ENCODE data around the gene NPTN.

Gene NPTN

DNA sequence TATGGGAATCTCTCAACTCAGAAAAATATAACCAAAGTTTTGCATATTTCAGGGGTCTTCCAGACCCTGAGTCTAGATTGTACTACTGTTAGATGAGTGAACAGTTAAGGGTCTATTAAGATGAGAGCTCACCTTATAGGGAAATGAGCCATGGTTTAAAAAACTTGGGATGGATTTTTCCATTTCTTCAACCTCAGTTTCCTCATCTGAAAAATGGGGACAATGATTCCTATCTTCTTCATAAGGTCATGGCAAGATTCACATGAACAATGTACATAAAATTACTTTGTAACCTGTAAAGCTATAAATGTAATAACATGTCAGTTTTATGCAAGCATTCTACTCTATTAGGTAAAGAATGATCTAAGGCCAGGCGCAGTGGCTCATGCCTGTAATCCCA is 28.7 kb downstream of the NPTN start:
- in situ Hi-C loops (cut with MboI; ENCODE audit: low pct_unique_long_range_greater_than_20kb, low sequenced_read_pairs): no loop called here
- no peak for DNase-seq

DNA sequence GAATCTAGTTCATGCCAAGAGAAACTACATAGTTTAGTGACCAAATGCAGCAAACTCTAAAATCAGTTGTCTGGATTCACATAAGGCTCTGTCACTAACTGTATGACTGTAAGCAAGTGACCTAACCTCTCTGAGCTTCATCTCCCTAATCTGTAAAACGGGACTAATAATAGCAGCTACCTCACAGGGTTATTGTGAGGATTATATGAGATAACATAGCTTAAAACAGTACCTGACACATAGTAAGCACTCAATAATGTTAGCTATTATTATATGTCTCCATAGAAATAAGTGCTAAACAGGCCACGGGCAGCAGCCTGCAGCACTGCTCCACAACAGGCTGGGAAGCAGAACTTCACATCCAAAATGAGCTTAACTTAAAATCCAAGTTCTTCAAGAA is 30.2 kb downstream of the NPTN start:
- in situ Hi-C loops (cut with MboI; ENCODE audit: low pct_unique_long_range_greater_than_20kb, low sequenced_read_pairs): no loop called here
- DNase-seq: no peak

- peak; percentile 46 for DNase-seq
- in situ Hi-C loops (cut with MboI; ENCODE audit: low pct_unique_long_range_greater_than_20kb, low sequenced_read_pairs): no loop called here
These were observed 30.7 kb downstream of the NPTN start for GRCh38 chr15:73602446-73602843.

- DNase-seq: peak; percentile 37
- in situ Hi-C loops (cut with MboI; ENCODE audit: low pct_unique_long_range_greater_than_20kb, low sequenced_read_pairs): no loop called here
These were observed 31.4 kb downstream of the NPTN start for GRCh38 chr15:73601451-73602445.

GRCh38 chr15:73600413-73601335 is 32.5 kb downstream of the NPTN start:
- in situ Hi-C loops (cut with MboI; ENCODE audit: low pct_unique_long_range_greater_than_20kb, low sequenced_read_pairs): no loop called here
- no peak for DNase-seq

GRCh38 chr15:73599934-73600333 is 33.3 kb downstream of the NPTN start:
- no peak for DNase-seq
- in situ Hi-C loops (cut with MboI; ENCODE audit: low pct_unique_long_range_greater_than_20kb, low sequenced_read_pairs): no loop called here

DNA sequence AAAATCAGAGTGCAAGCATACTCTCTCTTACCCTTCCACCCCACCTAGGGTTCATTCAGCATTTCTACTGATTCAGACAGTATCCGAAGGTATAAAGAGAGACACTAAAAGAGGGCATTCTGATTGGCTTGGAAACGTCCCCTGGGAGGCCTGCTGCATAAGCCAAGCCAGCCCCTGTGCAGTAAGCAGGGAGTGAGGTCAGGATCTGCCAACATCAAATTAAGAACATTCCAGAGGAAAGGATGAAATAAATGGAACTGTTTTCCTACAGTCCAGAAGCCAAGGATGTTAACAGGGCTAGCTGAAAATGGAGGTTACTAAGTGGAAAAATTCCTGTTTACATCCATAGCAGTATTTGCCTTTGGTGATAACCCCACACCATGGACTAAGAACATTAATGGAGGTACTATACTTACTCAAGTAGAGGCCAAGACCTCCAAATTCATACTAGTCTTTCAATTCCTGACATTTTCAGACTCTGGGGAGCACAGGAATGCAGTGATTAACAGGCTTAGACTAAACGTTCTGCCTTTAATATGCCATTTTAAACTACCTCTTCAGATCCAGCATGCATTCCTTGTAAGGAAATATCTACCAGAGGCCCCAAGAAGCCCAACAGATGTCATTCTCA is 34.5 kb downstream of the NPTN start:
- in situ Hi-C loops (cut with MboI; ENCODE audit: low pct_unique_long_range_greater_than_20kb, low sequenced_read_pairs): no loop called here
- no peak for DNase-seq

DNA sequence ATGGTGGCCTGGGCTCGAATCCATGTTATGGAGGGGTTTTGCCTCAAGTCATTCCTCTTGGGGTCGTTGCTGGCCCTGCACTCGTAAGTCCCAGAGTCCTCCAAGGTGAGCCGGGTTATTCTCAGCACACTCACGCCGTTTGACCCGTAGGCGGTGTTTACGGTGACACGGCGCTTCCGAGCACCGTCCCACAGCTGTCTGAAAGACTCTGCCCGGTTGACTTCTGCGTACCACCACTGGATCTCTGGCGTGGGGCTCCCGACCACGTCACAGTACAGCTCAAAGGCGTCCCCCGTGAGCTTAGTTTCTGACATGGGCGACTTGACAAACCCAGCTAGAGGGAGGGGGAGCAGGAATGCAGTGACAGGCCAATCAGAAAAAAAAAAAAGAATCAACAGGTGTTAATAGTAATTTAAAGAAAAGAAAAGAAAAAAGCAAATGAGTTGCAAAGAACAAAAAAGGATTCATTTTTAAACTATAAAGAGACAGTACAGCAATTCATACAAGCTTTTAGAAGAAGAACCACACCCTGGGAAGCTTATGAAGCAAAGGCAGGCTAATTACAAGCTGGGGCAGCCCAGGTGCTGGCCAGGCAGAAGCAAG is 36.1 kb downstream of the NPTN start:
- in situ Hi-C loops (cut with MboI; ENCODE audit: low pct_unique_long_range_greater_than_20kb, low sequenced_read_pairs): no loop called here
- DNase-seq: no peak

GRCh38 chr15:73596174-73596573 is 37.0 kb downstream of the NPTN start:
- DNase-seq: peak; percentile 49
- in situ Hi-C loops (cut with MboI; ENCODE audit: low pct_unique_long_range_greater_than_20kb, low sequenced_read_pairs): no loop called here

DNA sequence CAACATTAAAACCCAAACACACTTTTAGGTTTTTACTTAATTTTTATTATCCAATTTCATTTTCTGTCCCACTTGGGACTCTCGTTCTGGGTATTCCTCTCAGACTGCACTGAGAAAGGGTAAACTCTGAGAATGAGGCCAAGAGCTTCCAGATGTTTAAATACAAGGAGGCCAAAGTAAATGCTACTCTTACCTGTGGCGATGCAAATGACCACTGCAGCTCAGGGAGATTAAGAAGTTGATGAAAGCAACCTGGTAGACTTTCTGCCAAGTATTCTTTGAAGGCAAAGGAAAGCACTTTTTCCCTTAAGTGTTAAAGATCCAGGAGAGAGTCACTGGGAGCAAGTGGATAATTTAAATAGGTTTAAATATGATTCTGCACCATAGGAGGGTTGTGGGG is 39.1 kb downstream of the NPTN start:
- in situ Hi-C loops (cut with MboI; ENCODE audit: low pct_unique_long_range_greater_than_20kb, low sequenced_read_pairs): no loop called here
- no peak for DNase-seq

DNA sequence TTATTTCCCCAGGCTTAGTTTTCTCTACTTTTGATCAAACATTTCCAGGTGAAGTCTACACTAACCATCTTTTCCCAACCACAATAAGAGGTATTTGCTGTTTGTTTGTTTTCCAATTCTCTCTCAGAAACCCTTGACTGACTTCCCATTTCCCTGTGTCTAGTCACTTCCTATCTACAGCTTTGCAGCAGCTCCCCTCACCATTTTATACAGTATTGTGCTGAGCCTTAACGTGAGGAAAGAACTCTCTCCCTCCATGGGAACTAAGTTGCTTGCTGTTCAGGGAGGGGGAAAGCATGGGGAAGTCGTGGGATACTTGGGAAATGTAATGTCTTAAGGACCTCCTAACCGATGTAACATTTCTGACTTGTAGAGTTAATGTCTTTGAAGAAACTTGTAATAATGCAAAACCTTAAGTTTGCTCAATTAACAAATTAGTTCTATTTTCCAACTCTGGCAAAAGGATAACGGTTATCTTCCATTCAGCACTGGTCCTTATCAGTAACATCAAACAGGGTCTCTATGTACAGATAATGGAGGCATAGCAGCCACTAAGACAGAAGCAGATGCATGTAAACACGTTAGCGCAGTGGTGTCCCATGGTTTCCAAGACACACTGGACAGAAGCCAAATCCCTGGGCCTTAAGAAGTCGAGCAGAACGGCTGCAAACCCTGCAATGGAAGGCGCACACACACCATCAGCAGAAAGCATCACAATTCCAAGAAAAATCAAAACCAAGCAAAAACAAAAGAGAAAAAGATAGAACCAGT is 39.7 kb downstream of the NPTN start:
- in situ Hi-C loops (cut with MboI; ENCODE audit: low pct_unique_long_range_greater_than_20kb, low sequenced_read_pairs): no loop called here
- no peak for DNase-seq

- in situ Hi-C loops (cut with MboI; ENCODE audit: low pct_unique_long_range_greater_than_20kb, low sequenced_read_pairs): no loop called here
- no peak for DNase-seq
These were observed 42.9 kb downstream of the NPTN start for GRCh38 chr15:73590263-73590662.

DNA sequence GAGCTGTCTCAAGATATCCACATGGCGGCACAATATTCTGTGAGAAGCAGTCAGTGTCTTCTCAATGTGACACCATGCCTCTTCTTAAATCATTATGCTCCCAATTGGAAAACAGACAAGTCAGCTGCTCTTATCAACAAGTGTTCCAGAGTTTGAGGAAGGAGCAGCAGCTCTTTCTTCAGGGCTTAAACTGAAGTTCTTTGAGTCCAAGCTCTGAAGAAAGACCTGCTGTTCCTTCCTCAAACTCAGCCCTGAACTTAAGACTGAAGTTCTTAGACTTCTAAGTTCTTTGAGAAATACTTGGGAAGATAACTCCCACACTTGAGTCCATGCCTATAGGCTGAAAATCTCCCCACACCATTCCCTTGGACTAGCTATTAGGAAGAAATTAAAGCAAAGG is 43.4 kb downstream of the NPTN start:
- no peak for DNase-seq
- in situ Hi-C loops (cut with MboI; ENCODE audit: low pct_unique_long_range_greater_than_20kb, low sequenced_read_pairs): no loop called here

DNA sequence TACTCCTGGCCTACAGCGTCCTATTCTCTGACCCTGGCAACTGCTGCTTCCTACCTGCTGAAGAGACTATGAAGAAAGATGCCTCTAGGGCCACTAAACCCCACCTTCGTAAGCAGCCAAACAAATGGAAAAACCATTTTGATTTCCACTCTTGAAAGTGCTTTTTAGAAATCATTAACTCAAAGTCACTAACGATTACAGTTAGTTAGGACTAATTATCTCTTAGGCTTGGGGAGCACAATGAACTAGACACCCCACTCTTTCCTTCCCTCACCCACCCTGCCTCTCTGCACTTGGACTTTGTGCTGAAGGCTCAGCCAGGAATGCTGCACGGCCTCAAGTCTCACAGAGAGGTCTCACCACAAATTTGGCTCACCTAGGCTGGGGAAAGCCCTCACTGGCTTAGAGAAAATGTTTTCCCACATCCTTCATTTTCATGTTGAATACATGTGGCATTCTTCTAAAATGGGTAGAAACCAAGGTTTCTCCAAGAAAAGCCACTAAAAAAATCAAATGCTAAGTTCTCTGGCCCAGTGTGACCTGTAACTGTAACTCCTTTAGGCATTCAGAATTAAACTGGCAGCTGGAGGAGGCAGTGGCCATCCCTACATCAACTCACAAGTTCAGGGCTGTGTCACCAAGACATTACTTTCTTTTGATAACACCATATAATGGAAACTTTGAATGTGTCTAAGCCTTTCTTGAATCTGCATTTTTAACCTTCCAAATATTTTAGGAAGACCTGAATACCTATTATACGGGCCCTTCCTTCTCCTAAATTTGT is 47.1 kb downstream of the NPTN start:
- DNase-seq: no peak
- in situ Hi-C loops (cut with MboI; ENCODE audit: low pct_unique_long_range_greater_than_20kb, low sequenced_read_pairs): no loop called here

GRCh38 chr15:73584699-73585420 is 48.3 kb downstream of the NPTN start:
- no peak for DNase-seq
- in situ Hi-C loops (cut with MboI; ENCODE audit: low pct_unique_long_range_greater_than_20kb, low sequenced_read_pairs): no loop called here

DNA sequence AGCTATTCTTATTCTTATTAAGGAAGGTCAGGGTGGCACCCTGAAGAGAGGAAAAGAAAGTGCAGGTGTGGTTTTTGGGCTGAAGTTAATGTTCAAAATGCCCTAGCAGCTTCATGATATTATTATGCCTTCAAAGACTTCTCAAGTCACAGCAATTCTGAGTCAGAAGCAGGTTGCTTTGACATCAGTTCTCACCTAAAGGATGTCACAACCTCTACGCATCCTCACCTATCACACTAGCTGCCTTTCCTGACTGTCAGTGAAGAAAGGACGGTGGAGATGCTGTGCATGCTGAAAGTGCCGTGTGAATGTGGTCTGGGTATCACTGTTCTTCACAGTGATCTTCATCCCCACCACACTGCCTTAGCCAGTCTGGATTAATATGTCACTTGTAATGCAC is 49.6 kb downstream of the NPTN start:
- in situ Hi-C loops (cut with MboI; ENCODE audit: low pct_unique_long_range_greater_than_20kb, low sequenced_read_pairs): no loop called here
- no peak for DNase-seq

DNA sequence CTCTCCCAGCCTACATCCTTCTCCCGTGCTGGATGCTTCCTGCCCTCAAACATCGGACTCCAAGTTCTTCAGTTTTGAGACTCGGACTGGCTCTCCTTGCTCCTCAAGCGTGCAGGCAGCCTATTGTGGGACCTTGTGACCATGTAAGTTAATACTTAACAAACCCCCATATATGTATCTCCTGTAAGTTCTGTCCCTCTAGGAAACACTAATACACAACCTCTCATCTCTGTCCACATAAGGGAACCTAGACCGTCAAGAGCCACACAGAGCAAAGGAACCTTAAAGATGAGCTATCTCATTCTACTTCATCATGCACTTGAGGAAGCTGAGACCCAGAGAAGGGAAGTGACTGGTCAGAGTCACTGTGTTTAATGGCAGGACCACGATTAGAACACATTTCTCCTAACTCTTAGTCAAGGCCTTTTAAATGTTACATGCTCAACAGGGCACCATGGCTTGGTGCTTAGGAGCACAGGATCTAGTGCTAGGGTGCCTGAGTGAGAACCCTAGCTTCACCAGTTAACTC is 50.3 kb downstream of the NPTN start:
- DNase-seq: no peak
- in situ Hi-C loops (cut with MboI; ENCODE audit: low pct_unique_long_range_greater_than_20kb, low sequenced_read_pairs): no loop called here
